OCI-LY1 (cell line): ENCODE measurements around the gene RFESD.

Experiments used
- H2AFZ ChIP-seq: fragments of 200-600 bp; sonication (generic), shearing (Covaris generic); 2 replicates; pipeline ENCODE4 v1.6.0; 2014; ENCODE audit warnings: antibody characterized with exemption, mild to moderate bottlenecking, low read length
- H3F3A ChIP-seq: fragments of 200-600 bp; sonication (generic), shearing (Covaris generic); 2 replicates; pipeline ENCODE4 v1.6.0; 2014; ENCODE audit warnings: mild to moderate bottlenecking, antibody characterized with exemption, low read length, moderate library complexity; ENCODE audit not compliant: insufficient read depth
- H3K27ac ChIP-seq: fragments of 200-600 bp; sonication (generic); 2 replicates; pipeline ENCODE4 v1.5.1; 2014; ENCODE audit warnings: low read length, mixed run types, mild to moderate bottlenecking, low read depth; ENCODE audit not compliant: poor library complexity, severe bottlenecking
- H3K27me3 ChIP-seq: fragments of 200-600 bp; sonication (generic); 2 replicates; pipeline ENCODE4 v1.6.0; 2014; ENCODE audit warnings: antibody characterized with exemption, mild to moderate bottlenecking, low read length, moderate library complexity; ENCODE audit not compliant: insufficient read depth
- H3K36me3 ChIP-seq: fragments of 200-600 bp; sonication (generic); 2 replicates; pipeline ENCODE4 v1.6.1; 2014; ENCODE audit warnings: mild to moderate bottlenecking, antibody characterized with exemption, low read length, moderate library complexity, mixed read lengths; ENCODE audit not compliant: insufficient read depth
- H3K4me1 ChIP-seq: fragments of 200-600 bp; sonication (generic); 2 replicates; pipeline ENCODE4 v1.5.1; 2014; ENCODE audit warnings: mild to moderate bottlenecking, low read length, moderate library complexity; ENCODE audit not compliant: insufficient read depth, severe bottlenecking
- H3K4me2 ChIP-seq: fragments of 200-600 bp; sonication (generic), shearing (Covaris generic); 2 replicates; pipeline ENCODE4 v1.6.1; 2014; ENCODE audit warnings: low read length
- H3K4me3 ChIP-seq: fragments of 200-600 bp; sonication (generic); 2 replicates; pipeline ENCODE4 v1.5.1; 2014; ENCODE audit warnings: low read length, low read depth, mild to moderate bottlenecking, mixed read lengths; ENCODE audit not compliant: poor library complexity, severe bottlenecking
- H3K79me2 ChIP-seq: fragments of 200-600 bp; shearing (Covaris generic); 2 replicates; pipeline ENCODE4 v1.6.1; 2016; ENCODE audit warnings: mixed run types, low read length, mixed read lengths; ENCODE audit not compliant: insufficient read depth
- H3K9ac ChIP-seq: fragments of 200-600 bp; sonication (generic), shearing (Covaris generic); 2 replicates; pipeline ENCODE4 v1.6.1; 2014; ENCODE audit warnings: mild to moderate bottlenecking, low read length, mixed read lengths
- H3K9me2 ChIP-seq: fragments of 200-600 bp; sonication (generic), shearing (Covaris generic); 2 replicates; pipeline ENCODE4 v1.6.1; 2014; ENCODE audit warnings: low read depth, mild to moderate bottlenecking, low read length, mixed read lengths
- H3K9me3 ChIP-seq: fragments of 200-600 bp; shearing (Covaris generic); 2 replicates; pipeline ENCODE4 v1.6.1; 2014; ENCODE audit warnings: low read length, mixed read lengths
- H4K20me1 ChIP-seq: fragments of 200-600 bp; sonication (generic), shearing (Covaris generic); 2 replicates; pipeline ENCODE4 v1.6.0; 2016; ENCODE audit warnings: mild to moderate bottlenecking, low read length; ENCODE audit not compliant: insufficient read depth
- EZH2 ChIP-seq: fragments of 200-600 bp; sonication (generic), shearing (Covaris generic); IDR thresholded peaks from 2 replicates; pipeline ENCODE4 v1.8.0; 2017; ENCODE audit warnings: borderline replicate concordance, mixed run types, mild to moderate bottlenecking, antibody characterized with exemption, low read length, moderate library complexity, mixed read lengths
- TF ChIP-seq, protein P1 (sequence below): fragments of 200-600 bp; sonication (generic), shearing (Covaris generic); IDR thresholded peaks from 2 replicates; pipeline ENCODE4 v1.5.1; 2017; ENCODE audit warnings: mild to moderate bottlenecking, antibody characterized with exemption, low read length, moderate library complexity, mixed read lengths

Gene RFESD

DNA sequence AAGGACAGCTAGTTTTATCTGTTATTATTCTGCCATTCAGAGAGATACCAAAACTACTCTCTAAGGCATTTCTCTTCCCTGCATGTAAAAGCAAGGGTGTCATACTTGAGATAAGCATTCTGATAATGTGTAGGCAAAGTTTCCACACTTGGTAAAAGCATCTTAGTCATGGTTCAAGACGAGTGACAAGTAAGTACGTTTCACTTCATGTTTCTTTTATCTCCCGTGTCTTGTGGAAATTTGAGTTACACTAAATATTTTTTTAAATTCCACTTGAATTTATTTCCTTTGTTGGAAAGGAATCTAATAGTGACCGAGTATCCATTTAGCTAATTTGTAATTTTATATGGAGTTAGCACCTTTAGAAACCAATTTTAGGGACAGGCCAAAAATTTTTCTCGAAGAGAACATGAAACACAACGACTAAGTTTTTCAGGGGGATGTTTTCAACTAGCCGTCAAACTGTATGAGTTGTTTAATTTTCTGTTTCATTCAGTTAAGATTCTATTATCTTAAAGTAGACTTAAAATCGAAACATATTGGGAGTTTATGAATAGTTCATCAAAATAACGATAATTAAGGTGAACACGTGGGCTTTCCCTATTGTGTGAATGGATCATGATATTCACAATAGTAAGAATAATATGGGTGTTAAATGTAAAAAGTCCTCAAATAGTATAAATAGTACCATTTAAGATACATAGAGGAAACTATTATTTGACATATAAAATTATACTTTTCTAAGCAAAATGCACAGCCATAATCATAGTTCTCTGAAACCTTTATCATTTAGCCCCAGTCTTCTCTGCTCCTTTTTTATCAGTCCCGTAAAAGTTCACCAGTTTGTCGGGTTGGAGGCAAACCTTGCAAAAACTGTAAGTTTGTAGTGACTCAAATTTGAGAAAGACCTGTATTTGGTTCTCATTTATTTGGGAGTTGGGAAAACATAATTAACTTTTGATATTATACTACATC lies 1.6 kb downstream of the RFESD start:
- Histone ChIP-seq H3K9me3 (no peaks in the 10 kb centered on the region), H3K79me2 (no peaks in the 10 kb centered on the region), H3K4me2 (peak overlapping the region; percentile 89), H3K9me2 (no peaks in the 10 kb centered on the region), H3K27me3 (no peaks in the 10 kb centered on the region), H2AFZ (peak overlapping the region; percentile 67), H3K4me1 (peaks cover 29% of the 10 kb centered on the region), H3F3A (no peaks in the 10 kb centered on the region), H3K9ac (peak overlapping the region; percentile 80), H3K4me3 (peak overlapping the region; percentile 68), H3K27ac (peak overlapping the region; percentile 85), H4K20me1 (no peaks in the 10 kb centered on the region), H3K36me3 (no peaks in the 10 kb centered on the region)
- TF ChIP-seq, protein P1, sequence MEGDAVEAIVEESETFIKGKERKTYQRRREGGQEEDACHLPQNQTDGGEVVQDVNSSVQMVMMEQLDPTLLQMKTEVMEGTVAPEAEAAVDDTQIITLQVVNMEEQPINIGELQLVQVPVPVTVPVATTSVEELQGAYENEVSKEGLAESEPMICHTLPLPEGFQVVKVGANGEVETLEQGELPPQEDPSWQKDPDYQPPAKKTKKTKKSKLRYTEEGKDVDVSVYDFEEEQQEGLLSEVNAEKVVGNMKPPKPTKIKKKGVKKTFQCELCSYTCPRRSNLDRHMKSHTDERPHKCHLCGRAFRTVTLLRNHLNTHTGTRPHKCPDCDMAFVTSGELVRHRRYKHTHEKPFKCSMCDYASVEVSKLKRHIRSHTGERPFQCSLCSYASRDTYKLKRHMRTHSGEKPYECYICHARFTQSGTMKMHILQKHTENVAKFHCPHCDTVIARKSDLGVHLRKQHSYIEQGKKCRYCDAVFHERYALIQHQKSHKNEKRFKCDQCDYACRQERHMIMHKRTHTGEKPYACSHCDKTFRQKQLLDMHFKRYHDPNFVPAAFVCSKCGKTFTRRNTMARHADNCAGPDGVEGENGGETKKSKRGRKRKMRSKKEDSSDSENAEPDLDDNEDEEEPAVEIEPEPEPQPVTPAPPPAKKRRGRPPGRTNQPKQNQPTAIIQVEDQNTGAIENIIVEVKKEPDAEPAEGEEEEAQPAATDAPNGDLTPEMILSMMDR: no peak
- no peak for TF ChIP-seq EZH2

- H3K4me2 ChIP-seq: no peak overlapping the region
- no peaks in the 10 kb centered on the region for H3K27me3 ChIP-seq
- H3K4me3 ChIP-seq: no peak overlapping the region
- H3K27ac ChIP-seq: no peak overlapping the region
- TF ChIP-seq EZH2: no peak
- TF ChIP-seq, protein P1: no peak
- H3K9ac ChIP-seq: no peak overlapping the region
- no peaks in the 10 kb centered on the region for H4K20me1 ChIP-seq
- H2AFZ ChIP-seq: no peak overlapping the region
- peaks cover 26% of the 10 kb centered on the region for H3K4me1 ChIP-seq
- no peaks in the 10 kb centered on the region for H3F3A ChIP-seq
- no peaks in the 10 kb centered on the region for H3K9me2 ChIP-seq
- no peaks in the 10 kb centered on the region for H3K79me2 ChIP-seq
- no peaks in the 10 kb centered on the region for H3K9me3 ChIP-seq
- H3K36me3 ChIP-seq: no peaks in the 10 kb centered on the region
Measured at GRCh38 chr5:95649274-95649673, 2.7 kb downstream of the RFESD start.

DNA sequence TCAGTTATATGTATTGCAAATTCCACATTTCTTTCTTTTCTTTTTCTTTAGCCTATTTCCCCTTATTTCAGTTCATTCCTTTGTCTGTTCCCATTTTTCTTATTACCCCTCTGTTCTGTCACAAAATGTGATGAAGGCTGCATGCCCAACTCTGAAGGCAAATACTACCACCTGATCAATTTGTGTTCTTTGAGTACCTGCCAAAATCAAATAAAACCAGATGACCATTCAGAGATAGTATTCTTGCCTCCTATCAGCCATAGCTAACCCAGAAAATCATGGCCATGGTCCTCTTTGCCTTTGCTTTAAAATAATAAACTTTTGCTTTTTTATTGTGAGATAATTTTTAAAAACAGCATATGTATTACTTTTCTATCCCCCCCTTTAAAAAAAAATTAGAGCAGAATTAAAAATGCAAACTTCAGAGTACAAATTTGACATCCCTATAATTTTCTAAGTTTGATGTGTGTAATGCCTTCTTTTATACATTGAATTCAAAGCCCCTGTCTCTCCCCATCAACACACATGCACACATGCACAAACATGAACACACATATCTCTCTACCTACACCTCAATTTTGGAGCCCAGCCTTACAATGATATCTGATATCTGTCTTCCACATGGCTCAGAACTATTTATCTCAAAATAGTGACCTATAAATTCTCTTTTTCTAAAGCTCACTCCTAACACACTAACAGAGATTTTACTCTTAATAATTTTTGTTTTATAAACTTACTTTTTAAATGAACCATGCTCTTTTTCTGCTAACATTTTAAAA lies 3.5 kb downstream of the RFESD start:
- Histone ChIP-seq H3K4me1 (peaks cover 22% of the 10 kb centered on the region), H3K27me3 (no peaks in the 10 kb centered on the region), H2AFZ (no peak overlapping the region), H3F3A (no peaks in the 10 kb centered on the region), H3K9me3 (no peaks in the 10 kb centered on the region), H3K27ac (no peak overlapping the region), H4K20me1 (no peaks in the 10 kb centered on the region), H3K36me3 (no peaks in the 10 kb centered on the region), H3K9me2 (no peaks in the 10 kb centered on the region), H3K9ac (no peak overlapping the region), H3K79me2 (no peaks in the 10 kb centered on the region), H3K4me3 (no peak overlapping the region), H3K4me2 (no peak overlapping the region)
- TF ChIP-seq EZH2: no peak
- TF ChIP-seq, protein P1: no peak
